Activated naive CD4-positive, alpha-beta T cell treated with anti-CD3 and anti-CD28 coated beads, Interleukin-2, amount 10 ng/mL, durations not matched to agents 7 days and 5 days (primary cell): ENCODE results near the gene POLR1A.

Experiments
- CTCF ChIA-PET: fragments of 350-600 bp; sonication (Branson Sonifier 250); formaldehyde crosslinking; loops from one replicate; lab custom pipeline; 2021; ENCODE audit warnings: antibody characterized with exemption; lab: Charles Lee
- DNase-seq: peaks from one replicate; pipeline ENCODE4 v3.0.0-alpha.2; 2020
- H3K27ac Mint-ChIP-seq: one replicate; pipeline ENCODE4 v1.8.0; 2021; ENCODE audit warnings: mild to moderate bottlenecking, moderate library complexity, mixed read lengths
- H3K27me3 Mint-ChIP-seq: one replicate; pipeline ENCODE4 v1.8.0; 2021; ENCODE audit warnings: mild to moderate bottlenecking, mixed read lengths
- H3K36me3 Mint-ChIP-seq: one replicate; pipeline ENCODE4 v1.8.0; 2021; ENCODE audit warnings: mixed read lengths
- H3K4me1 Mint-ChIP-seq: one replicate; pipeline ENCODE4 v1.8.0; 2021; ENCODE audit warnings: mixed read lengths
- H3K4me3 Mint-ChIP-seq: one replicate; pipeline ENCODE4 v1.8.0; 2021; ENCODE audit warnings: mild to moderate bottlenecking, moderate library complexity, mixed read lengths
- H3K9me3 Mint-ChIP-seq: one replicate; pipeline ENCODE4 v1.8.0; 2021; ENCODE audit warnings: mixed read lengths

The POLR1A gene

DNA sequence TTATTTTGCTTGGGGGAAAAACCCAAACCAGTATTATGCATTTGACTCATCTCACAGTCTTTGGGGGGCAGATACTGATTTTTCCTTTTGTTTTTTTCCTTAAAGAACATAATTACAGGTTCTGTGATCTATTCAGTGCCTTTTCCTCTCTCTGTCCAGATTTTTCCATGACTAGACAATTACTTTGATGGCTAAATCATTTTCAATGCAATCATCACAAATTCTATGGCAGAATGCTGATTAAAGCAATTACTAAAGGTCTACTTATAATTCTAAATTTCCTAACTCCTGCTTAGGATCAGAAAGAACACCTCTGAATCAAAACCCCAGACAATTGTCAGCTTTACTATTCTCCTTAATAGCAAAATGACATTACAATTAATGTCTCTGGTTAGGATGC lies 38.8 kb downstream of the POLR1A start:
- DNase-seq, result no peak
- Mint-ChIP-seq H3K4me1 (peaks cover 22% of the 10 kb centered on the region), H3K4me3 (no peak overlapping the region), H3K9me3 (peaks cover 1% of the 10 kb centered on the region), H3K36me3 (peaks cover 66% of the 10 kb centered on the region), H3K27me3 (no peaks in the 10 kb centered on the region), H3K27ac (no peak overlapping the region)
- CTCF ChIA-PET, result interaction anchor here (0.6 to 1.8 kb wide), 7 partner anchors 12 to 180 kb away, joined by 3 to 6 read pairs (median 4); partner anchors contain the start of gene ST3GAL5

DNA sequence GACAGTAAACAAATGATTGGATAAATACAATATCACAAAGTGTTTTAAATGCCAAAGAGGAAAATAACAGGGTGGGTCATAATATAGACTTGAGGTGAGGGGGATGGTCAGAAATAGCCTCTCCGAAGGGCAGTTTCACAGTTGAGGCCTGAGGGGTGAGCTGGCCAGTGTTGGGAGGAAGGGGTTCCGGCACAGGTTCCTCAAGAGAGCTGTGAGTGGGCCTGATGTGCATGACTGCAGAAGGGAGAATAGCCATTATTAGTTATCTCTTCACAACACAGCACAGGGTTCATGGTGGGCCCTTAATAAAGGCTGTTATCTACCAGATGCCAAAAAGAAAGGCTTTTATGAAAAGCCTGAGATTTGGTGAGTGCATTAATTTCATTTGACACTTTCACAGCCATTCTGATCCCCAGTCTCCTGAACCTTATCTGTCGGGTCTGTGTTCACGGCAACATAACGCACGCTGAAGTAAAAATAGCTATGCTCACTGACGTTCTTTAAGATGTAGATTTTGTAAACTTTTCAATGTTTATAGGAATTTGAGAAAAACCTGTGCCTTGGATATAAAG lies 39.6 kb downstream of the POLR1A start:
- no peak overlapping the region for H3K4me3 Mint-ChIP-seq
- peaks cover 64% of the 10 kb centered on the region for H3K36me3 Mint-ChIP-seq
- no peaks in the 10 kb centered on the region for H3K27me3 Mint-ChIP-seq
- no peak overlapping the region for H3K27ac Mint-ChIP-seq
- peaks cover 22% of the 10 kb centered on the region for H3K4me1 Mint-ChIP-seq
- peaks cover 1% of the 10 kb centered on the region for H3K9me3 Mint-ChIP-seq
- DNase-seq, result no peak
- CTCF ChIA-PET, result interaction anchor here (0.6 to 1.2 kb wide), 2 partner anchors 10 to 25 kb away, joined by 3 read pairs; no protein-coding TSS in a partner anchor

DNA sequence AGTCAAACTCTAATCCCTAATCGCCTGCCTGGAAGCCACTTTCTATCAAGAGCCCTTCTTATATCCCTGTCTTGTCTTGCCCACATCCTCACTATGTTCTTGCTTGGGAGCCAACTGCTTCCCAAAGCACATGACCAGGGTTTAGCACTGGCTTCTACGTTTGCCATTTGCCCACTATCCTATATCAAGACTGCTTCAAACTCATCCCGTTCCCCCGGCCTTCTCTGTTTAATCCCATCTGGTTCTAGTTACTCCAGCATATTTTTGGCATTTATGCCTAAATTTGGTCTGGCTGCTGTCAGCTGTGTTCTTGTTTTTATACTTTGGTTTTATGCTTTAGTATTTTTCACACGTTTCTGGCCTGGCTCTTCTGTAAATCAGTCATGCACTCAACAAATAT lies 40.2 kb downstream of the POLR1A start:
- H3K27ac Mint-ChIP-seq, result no peak overlapping the region
- H3K4me3 Mint-ChIP-seq, result no peak overlapping the region
- H3K27me3 Mint-ChIP-seq, result no peaks in the 10 kb centered on the region
- peaks cover 62% of the 10 kb centered on the region for H3K36me3 Mint-ChIP-seq
- H3K4me1 Mint-ChIP-seq, result peaks cover 22% of the 10 kb centered on the region
- CTCF ChIA-PET, result interaction anchor here (0.6 to 1.2 kb wide), 2 partner anchors 10 to 25 kb away, joined by 3 read pairs; no protein-coding TSS in a partner anchor
- peaks cover 1% of the 10 kb centered on the region for H3K9me3 Mint-ChIP-seq
- DNase-seq, result no peak

DNA sequence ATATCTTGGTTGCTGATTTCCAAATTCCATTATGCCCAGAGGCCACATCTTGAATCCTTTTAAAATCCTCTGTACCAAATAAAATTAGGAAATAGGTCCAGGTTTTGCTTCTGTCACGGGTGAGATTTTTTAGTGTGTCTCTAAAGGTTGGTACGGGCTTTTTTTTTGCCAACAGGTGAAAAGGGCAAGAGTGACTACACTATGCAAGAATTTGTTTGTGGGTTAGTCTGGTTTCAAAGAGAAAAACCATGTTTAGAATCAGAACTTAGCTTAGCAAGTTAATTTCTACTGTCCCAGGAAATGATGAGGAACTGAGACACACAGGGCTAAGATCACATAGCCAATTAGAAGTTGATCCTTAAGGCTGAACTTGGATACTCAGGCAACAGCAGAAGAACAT lies 41.7 kb downstream of the POLR1A start:
- Mint-ChIP-seq H3K4me1 (peaks cover 17% of the 10 kb centered on the region), H3K4me3 (no peak overlapping the region), H3K27ac (no peak overlapping the region), H3K36me3 (peaks cover 60% of the 10 kb centered on the region), H3K9me3 (peaks cover 1% of the 10 kb centered on the region), H3K27me3 (no peaks in the 10 kb centered on the region)
- no peak for DNase-seq
- CTCF ChIA-PET, result interaction anchor here (0.6 kb wide), 1 partner anchor 18 kb away, joined by 3 read pairs; no protein-coding TSS in a partner anchor

DNA sequence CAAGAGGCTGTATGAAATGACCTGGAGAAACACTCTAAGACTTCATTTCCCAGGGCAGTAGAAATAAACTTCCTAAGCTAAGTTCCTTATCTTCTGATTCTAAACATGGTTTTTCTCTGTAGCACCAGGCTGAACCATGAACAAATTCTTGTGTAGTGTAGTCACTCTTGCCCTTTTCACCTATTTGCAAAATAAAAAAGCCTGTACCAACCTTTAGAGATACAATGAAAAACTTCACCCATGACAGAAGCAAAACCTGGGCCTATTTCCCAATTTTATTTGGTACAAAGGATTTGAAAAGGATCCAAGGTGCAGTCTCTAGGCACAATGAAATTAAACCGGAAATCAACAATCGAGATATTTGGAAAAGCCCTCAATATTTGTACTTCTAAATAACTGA lies 43.6 kb downstream of the POLR1A start:
- Mint-ChIP-seq H3K4me3 (no peak overlapping the region), H3K36me3 (peaks cover 61% of the 10 kb centered on the region), H3K4me1 (no peaks in the 10 kb centered on the region), H3K27ac (no peak overlapping the region), H3K27me3 (no peaks in the 10 kb centered on the region), H3K9me3 (peaks cover 1% of the 10 kb centered on the region)
- CTCF ChIA-PET, result no interaction called here
- no peak for DNase-seq

DNA sequence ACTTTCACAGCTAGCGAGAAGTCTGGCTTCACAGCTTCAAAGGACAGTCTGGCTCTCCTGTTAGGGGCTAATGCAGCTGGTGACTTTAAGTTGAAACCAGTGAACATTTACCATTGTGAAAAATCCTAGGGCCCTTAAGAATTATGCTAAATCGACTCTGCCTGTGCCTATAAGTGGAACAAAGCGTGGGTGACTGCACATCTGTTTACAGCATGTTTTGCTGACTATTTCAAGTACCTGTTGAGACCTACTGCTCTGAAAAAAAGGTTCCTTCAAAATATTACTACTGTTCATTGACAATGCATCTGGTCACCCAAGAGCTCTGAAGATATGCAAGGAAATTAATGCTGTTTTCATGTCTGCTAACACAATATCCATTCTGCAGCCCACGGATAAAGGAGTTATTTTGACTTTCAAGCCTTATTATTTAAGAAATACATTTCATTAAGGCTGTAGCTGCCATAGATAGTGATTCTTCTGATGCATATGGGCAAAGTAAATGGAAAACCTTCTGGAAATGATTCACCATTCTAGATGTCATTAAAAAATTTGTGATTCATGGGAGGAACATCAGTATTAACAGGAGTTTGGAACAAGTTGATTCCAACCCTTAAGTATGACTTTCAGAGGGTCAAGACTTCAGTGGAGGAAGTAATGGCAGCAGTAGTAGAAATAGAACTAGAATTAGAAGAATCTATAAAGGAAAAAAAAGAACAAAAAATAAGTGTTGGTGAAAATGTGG lies 48.9 kb downstream of the POLR1A start:
- no peaks in the 10 kb centered on the region for H3K9me3 Mint-ChIP-seq
- H3K36me3 Mint-ChIP-seq, result peaks cover 59% of the 10 kb centered on the region
- CTCF ChIA-PET, result interaction anchor here (0.8 to 0.9 kb wide), 2 partner anchors 12 to 16 kb away, joined by 3 to 4 read pairs; no protein-coding TSS in a partner anchor
- no peaks in the 10 kb centered on the region for H3K4me1 Mint-ChIP-seq
- DNase-seq, result no peak
- H3K27me3 Mint-ChIP-seq, result no peaks in the 10 kb centered on the region
- no peak overlapping the region for H3K4me3 Mint-ChIP-seq
- no peak overlapping the region for H3K27ac Mint-ChIP-seq

DNA sequence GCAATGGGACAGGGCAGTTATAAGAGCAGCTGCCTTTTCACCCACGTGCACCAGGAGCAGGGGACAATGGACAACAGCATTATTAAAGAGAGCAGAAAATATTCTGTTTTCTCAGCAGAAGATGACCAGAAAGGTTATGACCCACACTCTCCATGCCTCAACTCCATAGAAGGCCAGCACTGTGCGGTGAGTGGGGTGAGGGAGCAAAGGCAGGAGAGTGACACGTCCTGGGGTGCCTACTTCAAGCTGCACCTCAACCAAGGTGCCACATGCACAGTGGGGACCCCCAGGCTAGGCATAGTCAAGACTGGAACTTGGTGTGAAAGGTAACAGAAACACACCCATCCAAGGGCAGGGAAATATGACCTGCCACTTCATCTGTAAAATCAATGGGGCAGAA lies 50.4 kb downstream of the POLR1A start:
- H3K4me3 Mint-ChIP-seq, result no peak overlapping the region
- H3K9me3 Mint-ChIP-seq, result no peaks in the 10 kb centered on the region
- DNase-seq, result no peak
- peaks cover 53% of the 10 kb centered on the region for H3K36me3 Mint-ChIP-seq
- H3K4me1 Mint-ChIP-seq, result no peaks in the 10 kb centered on the region
- CTCF ChIA-PET, result interaction anchor here (1.1 kb wide), 1 partner anchor 13 kb away, joined by 3 read pairs; no protein-coding TSS in a partner anchor
- H3K27ac Mint-ChIP-seq, result no peak overlapping the region
- H3K27me3 Mint-ChIP-seq, result no peaks in the 10 kb centered on the region

DNA sequence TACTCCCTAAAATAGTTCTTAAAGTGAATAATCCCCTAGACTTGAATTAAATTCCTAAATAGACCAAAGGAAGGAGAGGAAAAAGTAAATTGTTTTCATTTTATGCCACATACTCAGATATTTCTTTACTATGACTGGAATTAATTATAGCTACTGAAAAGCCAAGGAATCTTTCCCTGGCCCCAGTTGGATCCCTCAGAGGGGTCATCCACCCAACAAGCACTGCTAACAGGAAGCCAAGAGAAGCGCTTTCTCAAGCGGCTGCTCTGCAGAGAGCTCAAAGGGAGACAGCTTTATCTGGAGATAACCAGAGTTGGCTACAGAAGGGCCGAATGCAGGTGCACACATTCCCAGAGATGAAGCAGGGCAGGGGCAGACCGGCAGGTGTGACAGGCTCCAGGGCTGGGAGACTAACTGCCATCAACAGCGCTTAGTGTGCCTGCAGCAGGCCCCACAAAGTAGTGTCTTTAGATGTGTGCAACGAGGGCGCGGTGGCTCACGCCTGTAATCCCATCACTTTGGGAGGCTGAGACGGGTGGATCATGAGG lies 51.1 kb downstream of the POLR1A start:
- no peaks in the 10 kb centered on the region for H3K9me3 Mint-ChIP-seq
- H3K36me3 Mint-ChIP-seq, result peaks cover 50% of the 10 kb centered on the region
- CTCF ChIA-PET, result interaction anchor here (1.0 to 1.4 kb wide), 2 partner anchors 13 to 18 kb away, joined by 3 to 4 read pairs; no protein-coding TSS in a partner anchor
- DNase-seq, result no peak
- H3K27ac Mint-ChIP-seq, result no peak overlapping the region
- no peaks in the 10 kb centered on the region for H3K27me3 Mint-ChIP-seq
- no peaks in the 10 kb centered on the region for H3K4me1 Mint-ChIP-seq
- no peak overlapping the region for H3K4me3 Mint-ChIP-seq

DNA sequence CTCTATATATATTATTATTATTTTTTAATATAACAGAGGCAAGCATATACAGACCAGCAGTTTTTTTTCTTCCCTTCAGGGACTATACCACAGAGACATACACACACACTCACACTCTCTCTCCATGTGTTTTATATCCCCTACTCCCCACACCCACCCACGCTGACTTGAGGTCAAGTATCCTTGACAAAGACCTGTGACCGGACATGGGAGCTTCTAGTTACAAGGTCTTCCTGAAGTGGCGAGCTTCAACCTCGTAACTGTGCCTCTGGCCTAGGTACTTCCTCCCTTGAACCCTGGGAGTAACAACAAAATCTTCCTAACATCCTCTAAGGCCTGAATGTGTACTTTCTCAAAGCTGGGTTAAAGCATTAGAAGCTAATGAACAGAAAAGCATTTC lies 52.5 kb downstream of the POLR1A start:
- H3K27me3 Mint-ChIP-seq, result no peaks in the 10 kb centered on the region
- H3K36me3 Mint-ChIP-seq, result peaks cover 47% of the 10 kb centered on the region
- no peak overlapping the region for H3K4me3 Mint-ChIP-seq
- CTCF ChIA-PET, result interaction anchor here (1.1 to 1.4 kb wide), 2 partner anchors 17 to 226 kb away, joined by 4 to 5 read pairs; no protein-coding TSS in a partner anchor
- no peaks in the 10 kb centered on the region for H3K4me1 Mint-ChIP-seq
- H3K9me3 Mint-ChIP-seq, result no peaks in the 10 kb centered on the region
- no peak for DNase-seq
- no peak overlapping the region for H3K27ac Mint-ChIP-seq

DNA sequence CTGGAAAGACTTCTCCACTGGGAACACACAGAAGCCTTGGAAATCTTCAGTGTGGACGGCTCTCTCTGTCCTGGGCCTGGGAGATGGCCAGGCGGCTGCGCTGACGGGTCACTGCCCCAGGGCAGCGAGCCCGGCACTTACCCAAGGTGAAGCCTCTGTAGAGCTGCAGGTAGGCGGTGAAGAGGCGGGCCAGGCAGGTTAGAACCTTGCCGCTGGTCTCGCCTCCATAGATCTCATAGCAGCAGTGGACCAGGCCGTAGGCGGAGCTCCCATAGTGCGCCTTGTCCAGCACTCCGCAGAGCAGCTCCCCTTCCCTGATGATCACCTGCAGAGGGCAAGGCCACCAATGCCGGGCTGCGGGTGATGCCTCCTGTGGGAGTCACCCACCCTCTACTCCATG lies 53.0 kb downstream of the POLR1A start:
- Mint-ChIP-seq H3K4me1 (no peaks in the 10 kb centered on the region), H3K36me3 (peaks cover 47% of the 10 kb centered on the region), H3K9me3 (no peaks in the 10 kb centered on the region), H3K27ac (peak overlapping the region; percentile 73), H3K27me3 (no peaks in the 10 kb centered on the region), H3K4me3 (no peak overlapping the region)
- no peak for DNase-seq
- CTCF ChIA-PET, result interaction anchor here (1.1 kb wide), 1 partner anchor 225 kb away, joined by 5 read pairs; no protein-coding TSS in a partner anchor

DNA sequence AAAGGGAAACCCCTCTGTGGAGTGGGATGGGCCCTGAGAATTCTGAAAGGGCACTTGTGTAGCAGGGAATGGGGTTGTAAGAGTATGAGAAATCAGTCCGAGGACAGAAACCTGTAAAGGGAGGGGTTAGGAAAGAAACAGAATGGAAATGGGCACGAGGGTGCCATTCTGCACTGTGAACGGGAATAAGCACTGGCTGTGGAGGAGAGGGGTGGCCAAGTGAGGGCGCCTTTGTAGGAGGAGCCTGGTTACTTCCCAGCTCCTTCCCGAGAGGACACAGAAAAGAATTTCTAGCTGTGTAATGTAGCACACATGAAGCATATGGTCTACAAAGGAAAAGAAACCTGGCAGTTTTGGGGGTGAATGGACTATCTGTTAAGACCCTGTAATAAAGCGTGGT lies 53.4 kb downstream of the POLR1A start:
- Mint-ChIP-seq H3K4me3 (no peak overlapping the region), H3K27ac (peak overlapping the region; percentile 73), H3K36me3 (peaks cover 43% of the 10 kb centered on the region), H3K9me3 (no peaks in the 10 kb centered on the region), H3K27me3 (no peaks in the 10 kb centered on the region), H3K4me1 (no peaks in the 10 kb centered on the region)
- CTCF ChIA-PET, result no interaction called here
- no peak for DNase-seq

DNA sequence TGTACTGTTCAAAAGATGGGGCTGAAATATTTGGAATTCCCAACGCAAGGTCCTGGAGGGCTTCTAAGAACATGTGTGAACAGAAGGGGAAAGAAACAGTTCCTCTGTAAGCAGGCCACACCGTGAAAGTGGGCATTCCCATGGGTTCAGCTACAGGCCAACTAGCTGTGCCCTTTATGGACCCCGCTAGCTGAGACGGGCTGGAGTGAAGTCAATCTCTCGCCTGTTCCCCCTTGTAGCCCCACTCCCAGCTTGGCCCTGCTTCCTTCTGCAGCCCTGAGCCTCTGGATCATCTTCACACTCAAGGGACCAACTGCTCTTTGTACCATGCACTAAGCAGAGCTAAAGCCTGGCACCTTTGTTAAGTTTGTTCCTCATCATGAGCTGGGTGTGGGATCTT lies 55.4 kb downstream of the POLR1A start:
- peak overlapping the region; percentile 21 for H3K27ac Mint-ChIP-seq
- H3K27me3 Mint-ChIP-seq, result no peaks in the 10 kb centered on the region
- DNase-seq, result no peak
- no peaks in the 10 kb centered on the region for H3K4me1 Mint-ChIP-seq
- no peak overlapping the region for H3K4me3 Mint-ChIP-seq
- H3K9me3 Mint-ChIP-seq, result no peaks in the 10 kb centered on the region
- peaks cover 53% of the 10 kb centered on the region for H3K36me3 Mint-ChIP-seq
- CTCF ChIA-PET, result interaction anchor here (1.0 kb wide), 1 partner anchor 162 kb away, joined by 4 read pairs; no protein-coding TSS in a partner anchor

DNA sequence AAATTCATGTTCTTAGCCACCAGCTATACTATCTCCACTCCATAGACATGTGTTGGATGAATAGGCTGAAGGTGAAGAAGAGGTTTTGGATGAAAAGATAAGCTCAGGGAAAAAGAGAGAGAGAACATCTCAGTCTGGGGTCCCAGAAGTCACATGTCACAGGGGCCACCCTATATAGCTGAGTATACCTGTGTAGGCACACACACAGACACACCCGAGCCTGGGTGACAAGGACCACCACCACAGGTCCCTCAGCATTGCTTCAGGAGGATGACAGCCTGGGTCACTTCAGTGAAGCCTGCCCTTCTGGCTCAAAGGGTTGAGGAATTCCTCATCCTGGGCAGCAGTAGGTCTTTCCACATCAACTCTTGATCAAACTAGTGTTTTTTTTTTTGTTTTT lies 56.2 kb downstream of the POLR1A start:
- Mint-ChIP-seq H3K4me3 (no peak overlapping the region), H3K9me3 (no peaks in the 10 kb centered on the region), H3K27ac (no peak overlapping the region), H3K27me3 (no peaks in the 10 kb centered on the region), H3K4me1 (no peaks in the 10 kb centered on the region), H3K36me3 (peaks cover 53% of the 10 kb centered on the region)
- CTCF ChIA-PET, result interaction anchor here (0.7 kb wide), 1 partner anchor 282 kb away, joined by 3 read pairs; no protein-coding TSS in a partner anchor
- DNase-seq, result no peak

DNA sequence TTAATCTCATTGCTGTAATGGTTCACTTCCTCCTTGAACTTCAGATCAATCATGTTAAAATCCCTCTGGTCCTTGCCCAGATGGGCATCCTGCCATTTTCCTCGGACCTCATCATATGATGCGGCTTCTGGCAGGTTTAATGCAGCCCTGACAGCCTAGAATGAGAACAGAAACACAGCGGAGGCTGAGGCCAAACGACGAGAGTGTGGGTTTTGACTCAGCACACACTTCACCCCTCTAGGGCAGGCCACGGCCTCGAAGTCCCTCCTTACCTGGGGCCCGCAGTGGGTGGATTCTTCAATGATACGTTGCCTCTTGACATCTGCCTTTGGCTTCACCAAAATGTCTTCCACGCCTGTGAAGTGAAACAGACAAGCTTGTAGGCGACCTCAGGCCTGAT lies 56.8 kb downstream of the POLR1A start:
- Mint-ChIP-seq H3K4me1 (no peaks in the 10 kb centered on the region), H3K36me3 (peaks cover 48% of the 10 kb centered on the region), H3K27me3 (no peaks in the 10 kb centered on the region), H3K4me3 (no peak overlapping the region), H3K27ac (peak overlapping the region; percentile 17), H3K9me3 (no peaks in the 10 kb centered on the region)
- no peak for DNase-seq
- CTCF ChIA-PET, result interaction anchor here (0.7 kb wide), 1 partner anchor 281 kb away, joined by 3 read pairs; no protein-coding TSS in a partner anchor
